K562 (cell line): ENCODE data around the gene KCNA2. TPM values are rescaled to one million over a fixed set of nuclear protein-coding genes. Genes with fewer than 3 reads are reported as not detected.

Source experiments
- ATAC-seq: fragments of 200-7000 bp; cut with Tn5 transposase; 3 replicates; pipeline ENCODE4 v1.9.1; 2020; ENCODE audit warnings: moderate library complexity
- BruUV-seq: library from RNA; stranded (reverse); fragments of 400-500 nt; replicated peaks from 2 replicates; lab custom pipeline; 2021; lab: Mats Ljungman, UMichigan
- CTCF ChIA-PET: fragments of 300-600 bp; formaldehyde crosslinking; extraction: SDS; loops from one replicate; lab custom pipeline; 2021; ENCODE audit warnings: low intra/inter-chr PET ratio; lab: Yijun Ruan, JAX
- POLR2A ChIA-PET: fragments of 300-600, 350-650 bp; sonication (Branson Sonifier 250); formaldehyde crosslinking; extraction: SDS; loops from one replicate; lab custom pipeline; 2021; ENCODE audit warnings: antibody characterized with exemption, inconsistent platforms; lab: Yijun Ruan, JAX
- DNase-seq, 4 experiments: peaks; one replicate each; pipeline versions ENCODE4 v3.0.0 to v3.0.0-alpha.2; 2011 to 2018; ENCODE audit warnings: low spot score in 3 of 4, mixed read lengths in 3 of 4; ENCODE audit errors: extremely low read depth in 1 of 4
- FAIRE-seq: peaks from 2 replicates; lab custom pipeline; 2011; peaks lifted over from hg19 to GRCh38; lab: Jason Lieb, UNC
- H2AFZ ChIP-seq: 2 replicates; pipeline ENCODE4 v1.6.0; 2011; ENCODE audit warnings: low read depth, low read length, control low read depth, inconsistent platforms
- H3K27ac ChIP-seq: fragments of 200-600 bp; 3 replicates; pipeline ENCODE4 v1.8.0; 2011; ENCODE audit warnings: low read depth, mild to moderate bottlenecking, control low read depth, inconsistent platforms, low read length, moderate library complexity, mixed read lengths; ENCODE audit errors: extremely low read depth
- H3K27me3 ChIP-seq, 2 experiments: fragments of 300-600 bp in 1 of 2; 2 replicates in 1 of 2; 3 replicates in 1 of 2; pipeline versions ENCODE4 v1.6.0 to v1.8.0; 2011; ENCODE audit warnings: inconsistent platforms in 2 of 2, low read length in 2 of 2, mild to moderate bottlenecking in 1 of 2, mixed read lengths in 1 of 2, moderate library complexity in 1 of 2; ENCODE audit not compliant: control insufficient read depth in 2 of 2, insufficient read depth in 2 of 2
- H3K36me3 ChIP-seq: fragments of 300-600 bp; 3 replicates; pipeline ENCODE4 v1.8.0; 2011; ENCODE audit warnings: mild to moderate bottlenecking, low read length, inconsistent platforms; ENCODE audit not compliant: control insufficient read depth, insufficient read depth
- H3K4me1 ChIP-seq, 2 experiments: fragments of 200-600 bp in 1 of 2; replicated peaks in 1 of 2; 2 replicates in 1 of 2; 3 replicates in 1 of 2; pipeline versions ENCODE4 v1.5.1 to v1.8.0; 2011; ENCODE audit warnings: inconsistent platforms in 2 of 2, low read length in 2 of 2, mild to moderate bottlenecking in 1 of 2, mixed read lengths in 1 of 2, moderate library complexity in 1 of 2; ENCODE audit not compliant: control insufficient read depth in 2 of 2, insufficient read depth in 2 of 2
- H3K4me2 ChIP-seq: 2 replicates; pipeline ENCODE4 v1.6.1; 2011; ENCODE audit warnings: low read length, control low read depth, inconsistent platforms, mixed read lengths; ENCODE audit not compliant: insufficient read depth
- H3K4me3 ChIP-seq: fragments of 200-600 bp; sonication (generic), shearing (Covaris generic); 2 replicates; pipeline ENCODE4 v1.5.1; 2016; ENCODE audit warnings: control low read depth, inconsistent platforms
- H3K79me2 ChIP-seq: fragments of 200-600 bp; 3 replicates; pipeline ENCODE4 v1.8.0; 2011; ENCODE audit warnings: low read length, inconsistent platforms; ENCODE audit not compliant: control insufficient read depth, insufficient read depth
- H3K9ac ChIP-seq, 2 experiments: 2 replicates each; pipeline versions ENCODE4 v1.6.0 to v1.6.1; 2011; ENCODE audit warnings: low read depth in 2 of 2, low read length in 2 of 2, control low read depth in 1 of 2, inconsistent platforms in 1 of 2, mild to moderate bottlenecking in 1 of 2, mixed read lengths in 1 of 2; ENCODE audit not compliant: insufficient read depth in 1 of 2
- H3K9me1 ChIP-seq: one replicate; pipeline ENCODE4 v1.6.0; 2011; ENCODE audit warnings: inconsistent platforms, mild to moderate bottlenecking, low read length, moderate library complexity; ENCODE audit not compliant: control insufficient read depth, insufficient read depth
- H3K9me3 ChIP-seq: replicated peaks from 2 replicates; pipeline ENCODE4 v1.5.1; 2011; ENCODE audit warnings: low read depth, low read length, inconsistent platforms; ENCODE audit not compliant: control insufficient read depth, insufficient read depth
- H4K20me1 ChIP-seq: replicated peaks from 2 replicates; pipeline ENCODE4 v1.6.1; 2011; ENCODE audit warnings: low read length, inconsistent platforms, mixed read lengths; ENCODE audit not compliant: control insufficient read depth, insufficient read depth
- CTCFL ChIP-seq: IDR thresholded peaks from 2 replicates; pipeline ENCODE4 v1.6.1; 2011; ENCODE audit warnings: borderline replicate concordance, low read depth, mild to moderate bottlenecking, moderate library complexity, low read length; ENCODE audit not compliant: insufficient read depth, poor library complexity, severe bottlenecking
- DPF2 ChIP-seq: fragments of 450-650 bp; IDR thresholded peaks from 2 replicates; pipeline ENCODE4 v1.6.1; 2016
- EP300 ChIP-seq: IDR thresholded peaks from 2 replicates; pipeline ENCODE4 v1.6.1; 2012; ENCODE audit warnings: low read length, improper control_type of control experiment
- JUNB ChIP-seq: fragments of 450-650 bp; formaldehyde crosslinking; conservative IDR thresholded peaks from 2 replicates; pipeline ENCODE4 v1.4.0; 2020; ENCODE audit warnings: mild to moderate bottlenecking
- MEF2D ChIP-seq: conservative IDR thresholded peaks from 2 replicates; pipeline ENCODE4 v1.6.1; 2016; ENCODE audit warnings: low read depth, missing genetic modification characterization, missing compliant biosample characterization
- MTF1 ChIP-seq: fragments of 250-450 bp; sonication (Bioruptor Pico); IDR thresholded peaks from 2 replicates; pipeline ENCODE4 v1.9.0; 2021; ENCODE audit warnings: moderate library complexity, mild to moderate bottlenecking, inconsistent platforms, borderline replicate concordance
- RCOR1 ChIP-seq, 2 experiments: IDR thresholded peaks; 2 replicates each; pipeline ENCODE4 v1.6.1; 2012; ENCODE audit warnings: low read depth in 2 of 2, low read length in 2 of 2, borderline replicate concordance in 1 of 2, improper control_type of control experiment in 1 of 2
- RFX5 ChIP-seq: IDR thresholded peaks from 2 replicates; pipeline ENCODE4 v1.6.1; 2011; ENCODE audit warnings: low read depth, mild to moderate bottlenecking, improper control_type of control experiment, low read length
- SMAD2 ChIP-seq: fragments of 150-350 bp; IDR thresholded peaks from 2 replicates; pipeline ENCODE4 v1.6.1; 2014; ENCODE audit warnings: low read depth, mild to moderate bottlenecking, low read length
- SP1 ChIP-seq: sonication (generic); formaldehyde crosslinking; IDR thresholded peaks from 2 replicates; pipeline ENCODE4 v1.8.1; 2022; ENCODE audit warnings: mild to moderate bottlenecking, missing genetic modification reagents
- TAF7 ChIP-seq: fragments of 450-650 bp; IDR thresholded peaks from 2 replicates; pipeline ENCODE4 v1.6.1; 2016; ENCODE audit warnings: missing genetic modification characterization, missing compliant biosample characterization
- THAP7 ChIP-seq: fragments of 250-450 bp; sonication (Bioruptor Pico); IDR thresholded peaks from 2 replicates; pipeline ENCODE4 v1.5.0; 2021
- ZBTB5 ChIP-seq: fragments of 450-650 bp; IDR thresholded peaks from 2 replicates; pipeline ENCODE4 v1.6.1; 2017; ENCODE audit warnings: antibody characterized with exemption
- ZNF140 ChIP-seq: fragments of 250-450 bp; sonication (Bioruptor Pico); IDR thresholded peaks from 2 replicates; pipeline ENCODE4 v1.8.0; 2021; ENCODE audit warnings: moderate library complexity, mild to moderate bottlenecking, inconsistent platforms
- ZNF277 ChIP-seq: fragments of 250-450 bp; sonication (Bioruptor Pico); IDR thresholded peaks from 2 replicates; pipeline ENCODE4 v1.8.0; 2022; ENCODE audit warnings: inconsistent platforms, mild to moderate bottlenecking, moderate library complexity, borderline replicate concordance
- ZNF384 ChIP-seq: IDR thresholded peaks from 2 replicates; pipeline ENCODE4 v1.6.1; 2012; ENCODE audit warnings: low read depth, low read length, improper control_type of control experiment
- WGBS: fragments of 100-300 bp; shearing (Covaris generic); methylation state at CpG from one replicate; pipeline ENCODE4 v1.1.6; 2016; ENCODE audit warnings: low coverage, mixed read lengths; ENCODE audit not compliant: insufficient coverage; ENCODE audit errors: missing lambda C conversion rate; 5-methylcytosine and 5-hydroxymethylcytosine counted together
- in situ Hi-C: fragments of 300-500 bp; cut with MboI; formaldehyde crosslinking; loops from 4 replicates; pipeline ENCODE4 v1.15.0; 2018; ENCODE audit warnings: inconsistent platforms, mixed read lengths
- intact Hi-C: fragments of 100-400 bp; cut with micrococcal nuclease; formaldehyde crosslinking; loops from 2 replicates; pipeline ENCODE4 v1.14.2; 2022
- polyA plus RNA-seq, 8 experiments: library from polyadenylated mRNA; depleted of rRNA in 4 of 8; stranded (reverse) in 5 of 8; unstranded in 3 of 8; fragments of >200 nt; fragmentation: Nextera tagmentation in 2 of 8; fragmentation: Illumina TruSeq in 1 of 8; extraction: Ambion mirVana in 2 of 8; extraction: Trizol in 1 of 8; gene quantifications; 2 replicates each; pipeline versions ENCODE4 v1.2.1 to v1.2.3, GENCODE V29; 2011 to 2014; ENCODE audit warnings: inconsistent platforms in 1 of 8, missing spikeins in 1 of 8
- total RNA-seq, 7 experiments: library from RNA; depleted of rRNA in 6 of 7; stranded (reverse); fragments of >200 nt in 6 of 7; fragmentation: Illumina TruSeq in 2 of 7; extraction: Trizol in 2 of 7; gene quantifications; 2 replicates each; pipeline versions ENCODE4 v1.2.1 to v1.2.3, GENCODE V29; 2011 to 2021; ENCODE audit warnings: low replicate concordance in 1 of 7

The KCNA2 gene
- total and polyA plus RNA-seq, 9 of the 15 experiments (the other 6 are each of a cell fraction or from before 2014, with no cell fraction given) = not detected

GRCh38 chr1:110585481-110585880, 20.7 kb downstream of the KCNA2 start:
- peaks cover 9 to 63% of the 10 kb centered on the region in 2 experiments; a peak in 4 of 5 replicates for H3K27me3 ChIP-seq
- BruUV-seq = no TSS peak
- H2AFZ ChIP-seq = no peak overlapping the region
- 0% methylated on average over 1 of the region's 1 CpG for whole genome bisulfite sequencing
- POLR2A ChIA-PET = interaction anchor here (1.1 to 3.1 kb wide), 2 partner anchors 12 to 103 kb away, joined by 3 to 10 read pairs; no protein-coding TSS in a partner anchor
- CTCF ChIA-PET = no interaction called here
- H3K4me2 ChIP-seq = no peak overlapping the region
- H3K36me3 ChIP-seq = no peaks in the 10 kb centered on the region
- H3K27ac ChIP-seq = no peak overlapping the region
- no peaks in the 10 kb centered on the region for H3K4me1 ChIP-seq
- no peaks in the 10 kb centered on the region for H4K20me1 ChIP-seq
- FAIRE-seq (no peak), DNase-seq (no peak), ATAC-seq (no peak)
- H3K79me2 ChIP-seq = no peaks in the 10 kb centered on the region
- TF ChIP-seq TAF7 (no peak), CTCFL (no peak), THAP7 (CRISPR knock-in tag) (no peak), ZNF140 (CRISPR knock-in tag) (no peak), DPF2 (no peak), SP1 (CRISPR knock-in tag) (no peak), EP300 (no peak), ZNF384 (no peak), ZBTB5 (no peak), ZNF277 (no peak), SMAD2 (no peak), RCOR1 (IDR thresholded peaks at IDR 0.05; ENCODE audit: borderline replicate concordance in 1 of 2, low read depth in 2 of 2, low read length in 2 of 2) (no peak), MEF2D (tag) (no peak), MTF1 (CRISPR knock-in tag) (no peak), JUNB (CRISPR knock-in tag) (no peak), RFX5 (no peak)
- H3K9me3 ChIP-seq = no peaks in the 10 kb centered on the region
- H3K9ac ChIP-seq = no peak overlapping the region
- H3K4me3 ChIP-seq = no peak overlapping the region
- intact Hi-C loops = no loop called here
- no peaks in the 10 kb centered on the region for H3K9me1 ChIP-seq
- in situ Hi-C loops = no loop called here
